ENCODE results near the gene ARSD. TPM values are rescaled to one million over a fixed set of nuclear protein-coding genes. Genes with fewer than 3 reads are reported as not detected.

The ARSD gene
- total and polyA plus RNA-seq, 3 experiments from 2014 or later = 1.6 to 4.0 (median 2.2) TPM

Other genes starting within 250 kb of the ARSD start
- gene CD99, start 238.0 kb downstream of the ARSD start, total RNA-seq = 100 to 1,000 TPM; 234 to 240 TPM
- 548 TPM for gene CD99, start 238.0 kb downstream of the ARSD start, polyA plus RNA-seq
- gene XG, start 177.3 kb downstream of the ARSD start, total RNA-seq = not detected
- not detected for gene XG, start 177.3 kb downstream of the ARSD start, polyA plus RNA-seq
- gene GYG2, start 100.4 kb downstream of the ARSD start, total RNA-seq = not detected
- not detected for gene GYG2, start 100.4 kb downstream of the ARSD start, polyA plus RNA-seq
- gene ARSH, start 77.2 kb upstream of the ARSD start, total RNA-seq = not detected
- gene ARSH, start 77.2 kb upstream of the ARSD start, polyA plus RNA-seq = not detected
- gene ARSF, start 112.1 kb upstream of the ARSD start, total RNA-seq = not detected
- gene ARSF, start 112.1 kb upstream of the ARSD start, polyA plus RNA-seq = not detected